GM20431 (cell line): ENCODE measurements around the gene JAM3.

Source experiments
- in situ Hi-C: fragments of 300-500 bp; cut with MseI, MboI; formaldehyde crosslinking; loops from one replicate; pipeline ENCODE4 v1.15.0; 2020; ENCODE audit warnings: low sequenced_read_pairs; ENCODE audit not compliant: unreplicated experiment

JAM3 gene

DNA sequence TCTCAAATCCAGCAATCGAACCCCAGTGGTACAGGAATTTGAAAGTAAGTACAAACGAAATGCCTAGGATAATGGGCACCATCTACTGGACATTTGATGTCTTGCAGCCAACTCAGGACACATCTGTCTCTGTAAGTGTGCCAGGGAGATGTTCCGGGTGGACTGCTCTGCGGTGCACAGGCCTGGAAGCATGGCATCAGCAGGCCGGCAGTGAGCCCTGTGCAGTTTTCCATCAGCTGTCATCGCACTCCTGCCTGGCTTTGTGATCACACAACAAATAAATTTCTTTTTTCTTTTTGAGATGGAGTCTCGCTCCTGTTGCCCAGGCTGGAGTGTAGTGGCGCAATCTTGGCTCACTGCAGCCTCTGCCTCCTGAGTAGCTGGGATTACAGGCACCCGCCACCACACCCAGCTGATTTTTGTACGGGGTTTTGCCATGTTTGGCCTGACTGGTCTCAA is 71.0 kb downstream of the JAM3 start:
- in situ Hi-C loops: no loop called here

DNA sequence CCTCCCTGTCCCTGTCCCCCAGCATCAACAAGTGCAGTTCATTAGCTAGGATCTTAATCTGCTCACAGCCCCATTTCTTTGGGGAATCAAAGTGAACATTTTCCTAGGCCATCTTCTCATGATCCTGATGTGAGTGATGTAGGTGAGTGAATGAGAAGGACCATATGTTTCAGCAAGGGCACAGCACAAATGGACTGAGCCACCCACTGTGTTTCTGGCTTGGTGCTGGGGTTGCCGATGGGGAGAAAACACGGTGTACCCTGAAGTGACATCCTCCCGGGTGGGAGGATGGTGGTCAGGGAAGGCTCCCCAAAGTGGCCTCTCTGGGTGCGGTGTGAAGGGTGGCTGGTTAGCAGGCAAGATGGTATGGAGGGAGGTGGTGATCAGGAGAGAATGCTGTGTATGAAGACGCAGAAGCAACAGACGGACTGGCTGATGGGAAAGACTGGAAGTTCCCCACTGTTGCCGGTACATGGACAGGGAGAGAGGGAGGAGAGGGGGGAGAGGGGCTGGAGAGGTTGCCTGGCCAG is 72.2 kb downstream of the JAM3 start:
- in situ Hi-C loops: no loop called here

DNA sequence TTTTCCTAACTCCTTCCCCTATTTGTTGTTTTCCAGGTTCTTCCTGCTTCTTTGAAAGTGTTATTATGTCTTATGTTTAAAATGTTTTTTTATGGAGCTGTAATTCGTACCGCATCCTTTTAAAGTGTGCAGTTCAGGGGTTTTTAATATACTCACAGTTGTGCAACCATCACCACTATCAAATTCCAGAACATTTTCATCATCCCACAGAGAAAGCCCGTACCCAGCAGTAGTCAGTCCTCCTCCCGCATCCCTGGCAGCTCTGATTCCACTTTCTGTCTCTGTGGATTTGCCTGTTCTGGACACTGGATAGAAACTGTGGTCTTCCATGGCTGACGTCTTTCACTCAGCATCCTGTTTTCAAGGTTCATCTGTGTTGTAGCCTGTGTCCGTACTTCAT is 73.7 kb downstream of the JAM3 start:
- in situ Hi-C loops: no loop called here

DNA sequence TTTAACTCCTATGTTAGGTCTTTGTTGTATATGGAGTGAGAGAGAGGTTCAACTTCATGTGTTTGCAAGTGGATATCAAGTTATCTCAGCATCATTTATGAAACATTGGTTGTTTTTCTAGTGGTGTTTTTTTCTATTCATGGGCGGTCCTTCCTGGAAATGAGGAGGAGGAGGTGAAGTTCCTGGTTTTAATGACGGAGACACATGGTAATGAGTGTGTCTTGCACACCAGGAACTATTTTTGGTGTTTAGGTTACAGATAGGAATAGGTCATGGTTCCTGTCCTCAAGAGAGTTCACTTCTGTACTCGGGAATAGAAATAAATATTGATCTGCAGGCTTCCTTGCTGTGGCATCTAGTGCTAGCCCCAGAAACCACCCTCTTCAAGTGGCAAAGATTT is 74.9 kb downstream of the JAM3 start:
- in situ Hi-C loops: no loop called here

DNA sequence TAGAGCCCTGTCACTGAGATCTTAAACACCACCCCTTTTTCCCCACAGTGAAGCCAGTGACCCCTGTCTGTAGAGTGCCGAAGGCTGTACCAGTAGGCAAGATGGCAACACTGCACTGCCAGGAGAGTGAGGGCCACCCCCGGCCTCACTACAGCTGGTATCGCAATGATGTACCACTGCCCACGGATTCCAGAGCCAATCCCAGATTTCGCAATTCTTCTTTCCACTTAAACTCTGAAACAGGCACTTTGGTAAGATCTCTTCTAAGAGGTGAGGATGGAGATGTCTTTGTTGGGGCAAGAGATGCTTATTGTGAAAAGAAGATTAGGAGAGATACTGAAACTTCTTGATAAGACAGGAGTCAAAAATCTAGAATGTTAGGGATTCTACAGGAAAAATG is 75.9 kb downstream of the JAM3 start:
- in situ Hi-C loops: no loop called here

DNA sequence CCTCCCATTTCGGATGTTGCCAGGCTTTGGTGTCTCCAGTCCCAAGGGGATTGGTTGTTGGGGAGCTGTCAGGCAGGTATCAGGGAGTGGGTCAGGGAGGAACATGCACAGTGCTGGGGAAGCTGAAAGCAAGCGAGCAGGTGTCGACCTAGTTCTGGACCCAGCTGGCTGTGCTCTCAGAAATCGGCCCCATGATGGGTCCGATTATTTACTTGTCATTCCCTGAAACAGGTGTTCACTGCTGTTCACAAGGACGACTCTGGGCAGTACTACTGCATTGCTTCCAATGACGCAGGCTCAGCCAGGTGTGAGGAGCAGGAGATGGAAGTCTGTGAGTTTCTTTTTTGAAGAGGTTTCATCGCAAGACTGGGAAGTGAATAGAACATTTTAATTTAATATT is 76.8 kb downstream of the JAM3 start:
- in situ Hi-C loops: no loop called here

DNA sequence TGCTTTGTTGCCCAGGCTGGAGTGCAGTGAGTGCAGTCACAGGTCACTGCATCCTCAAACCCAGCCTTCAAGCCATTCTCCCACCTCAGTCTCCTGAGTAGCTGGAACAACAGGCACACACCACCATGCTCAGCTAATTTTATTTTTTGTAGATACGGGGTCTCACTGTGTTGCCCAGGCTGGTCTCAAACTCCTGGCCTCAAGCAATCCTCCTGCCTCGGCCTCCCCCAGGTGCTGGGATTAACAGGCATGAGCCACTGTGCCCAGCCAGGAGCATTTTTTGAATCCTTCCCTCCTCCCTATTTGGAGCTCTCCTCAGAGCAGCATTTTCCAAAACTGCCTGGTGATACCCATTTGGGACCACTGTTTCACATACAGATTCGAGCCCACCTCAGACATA is 77.7 kb downstream of the JAM3 start:
- in situ Hi-C loops: no loop called here

DNA sequence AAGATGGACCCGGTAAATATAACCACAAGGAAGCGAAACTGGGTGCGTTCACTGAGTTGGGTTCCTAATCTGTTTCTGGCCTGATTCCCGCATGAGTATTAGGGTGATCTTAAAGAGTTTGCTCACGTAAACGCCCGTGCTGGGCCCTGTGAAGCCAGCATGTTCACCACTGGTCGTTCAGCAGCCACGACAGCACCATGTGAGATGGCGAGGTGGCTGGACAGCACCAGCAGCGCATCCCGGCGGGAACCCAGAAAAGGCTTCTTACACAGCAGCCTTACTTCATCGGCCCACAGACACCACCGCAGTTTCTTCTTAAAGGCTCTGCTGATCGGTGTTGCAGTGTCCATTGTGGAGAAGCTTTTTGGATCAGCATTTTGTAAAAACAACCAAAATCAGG is 80.5 kb downstream of the JAM3 start:
- in situ Hi-C loops: no loop called here

DNA sequence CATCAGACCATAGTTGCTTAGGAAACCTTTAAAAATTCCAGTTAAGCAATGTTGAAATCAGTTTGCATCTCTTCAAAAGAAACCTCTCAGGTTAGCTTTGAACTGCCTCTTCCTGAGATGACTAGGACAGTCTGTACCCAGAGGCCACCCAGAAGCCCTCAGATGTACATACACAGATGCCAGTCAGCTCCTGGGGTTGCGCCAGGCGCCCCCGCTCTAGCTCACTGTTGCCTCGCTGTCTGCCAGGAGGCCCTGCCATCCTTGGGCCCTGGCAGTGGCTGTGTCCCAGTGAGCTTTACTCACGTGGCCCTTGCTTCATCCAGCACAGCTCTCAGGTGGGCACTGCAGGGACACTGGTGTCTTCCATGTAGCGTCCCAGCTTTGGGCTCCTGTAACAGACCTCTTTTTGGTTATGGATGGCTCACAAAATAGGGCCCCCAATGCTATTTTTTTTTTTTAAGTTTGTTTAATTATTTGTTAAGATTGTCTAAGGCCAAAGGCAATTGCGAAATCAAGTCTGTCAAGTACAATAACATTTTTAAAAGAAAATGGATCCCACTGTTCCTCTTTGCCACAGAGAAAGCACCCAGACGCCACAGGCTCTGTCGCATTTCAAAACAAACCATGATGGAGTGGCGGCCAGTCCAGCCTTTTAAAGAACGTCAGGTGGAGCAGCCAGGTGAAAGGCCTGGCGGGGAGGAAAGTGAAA is 81.5 kb downstream of the JAM3 start:
- in situ Hi-C loops: no loop called here

DNA sequence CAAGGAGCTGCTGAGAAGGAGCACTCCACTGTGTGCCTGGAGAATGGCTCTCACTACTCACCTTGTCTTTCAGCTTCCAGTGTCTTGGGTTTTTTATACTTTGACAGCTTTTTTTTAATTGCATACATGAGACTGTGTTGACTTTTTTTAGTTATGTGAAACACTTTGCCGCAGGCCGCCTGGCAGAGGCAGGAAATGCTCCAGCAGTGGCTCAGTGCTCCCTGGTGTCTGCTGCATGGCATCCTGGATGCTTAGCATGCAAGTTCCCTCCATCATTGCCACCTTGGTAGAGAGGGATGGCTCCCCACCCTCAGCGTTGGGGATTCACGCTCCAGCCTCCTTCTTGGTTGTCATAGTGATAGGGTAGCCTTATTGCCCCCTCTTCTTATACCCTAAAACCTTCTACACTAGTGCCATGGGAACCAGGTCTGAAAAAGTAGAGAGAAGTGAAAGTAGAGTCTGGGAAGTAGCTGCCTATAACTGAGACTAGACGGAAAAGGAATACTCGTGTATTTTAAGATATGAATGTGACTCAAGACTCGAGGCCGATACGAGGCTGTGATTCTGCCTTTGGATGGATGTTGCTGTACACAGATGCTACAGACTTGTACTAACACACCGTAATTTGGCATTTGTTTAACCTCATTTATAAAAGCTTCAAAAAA is 82.3 kb downstream of the JAM3 start:
- in situ Hi-C loops: no loop called here

DNA sequence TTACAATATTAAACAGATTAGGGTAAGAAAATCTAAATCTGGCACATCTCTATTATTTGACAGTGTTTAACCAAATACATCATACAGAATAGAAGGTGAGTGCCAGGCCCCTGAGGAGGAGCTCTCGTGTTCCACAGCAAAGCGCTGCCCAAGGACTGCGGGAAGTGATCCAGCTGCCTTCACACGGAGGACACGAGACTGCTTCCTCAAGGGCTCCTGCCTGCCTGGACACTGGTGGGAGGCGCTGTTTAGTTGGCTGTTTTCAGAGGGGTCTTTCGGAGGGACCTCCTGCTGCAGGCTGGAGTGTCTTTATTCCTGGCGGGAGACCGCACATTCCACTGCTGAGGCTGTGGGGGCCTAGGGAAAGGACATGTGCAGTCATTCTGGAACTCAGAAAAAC is 83.8 kb downstream of the JAM3 start:
- in situ Hi-C loops: no loop called here

DNA sequence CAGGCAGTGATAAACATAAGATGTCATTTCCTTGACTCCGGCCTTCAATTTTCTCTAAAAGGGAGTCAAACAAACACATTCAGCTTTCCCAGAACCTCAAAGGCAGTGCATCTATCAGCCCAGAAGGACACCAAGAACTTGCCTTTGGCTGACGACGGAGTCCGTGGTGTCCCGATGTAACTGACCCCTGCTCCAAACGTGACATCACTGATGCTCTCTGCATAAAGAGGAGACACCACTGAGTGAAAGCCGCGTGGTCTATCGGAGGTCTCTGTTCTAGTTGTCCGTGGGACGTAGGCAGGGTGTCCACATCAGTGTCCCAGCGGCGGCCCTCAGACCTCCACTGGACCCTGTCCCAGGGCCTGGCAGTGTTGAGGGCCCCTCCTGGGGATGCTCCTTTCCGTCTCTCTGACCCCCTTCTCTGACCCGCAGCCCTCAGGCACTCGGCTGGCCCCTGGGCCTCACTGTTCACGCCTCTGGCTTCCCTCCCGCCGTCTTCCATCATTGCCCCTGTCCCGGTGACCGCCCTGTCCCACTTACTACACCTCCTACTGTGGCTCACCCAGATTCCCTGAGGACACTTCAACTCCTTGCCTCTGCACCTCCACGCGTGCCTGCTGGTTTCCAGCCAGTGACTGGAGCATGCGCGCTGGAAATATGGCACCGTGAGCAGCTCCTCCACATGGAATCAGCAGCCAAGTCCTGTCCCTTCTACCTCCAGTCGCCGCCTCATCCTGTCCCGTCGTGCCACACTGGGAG is 84.5 kb downstream of the JAM3 start:
- in situ Hi-C loops: no loop called here

DNA sequence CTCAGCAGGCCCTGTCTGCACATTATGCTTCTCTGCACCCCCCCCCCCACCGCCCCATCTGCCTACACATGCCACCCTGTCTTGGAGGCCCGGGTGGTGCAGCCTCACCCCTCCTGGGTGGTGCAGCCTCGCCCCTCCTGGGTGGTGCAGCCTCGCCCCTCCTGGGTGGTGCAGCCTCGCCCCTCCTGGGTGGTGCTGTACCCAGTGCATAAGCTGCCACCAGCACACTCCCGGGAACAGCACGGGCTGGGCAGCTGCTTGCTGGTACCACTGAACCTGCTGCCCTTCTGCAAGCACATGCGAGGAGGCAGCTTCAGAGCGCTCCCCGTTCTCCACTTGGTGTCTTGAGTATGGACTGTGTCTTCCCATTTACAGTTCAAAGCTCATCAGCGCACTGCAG is 85.6 kb downstream of the JAM3 start:
- in situ Hi-C loops: no loop called here

DNA sequence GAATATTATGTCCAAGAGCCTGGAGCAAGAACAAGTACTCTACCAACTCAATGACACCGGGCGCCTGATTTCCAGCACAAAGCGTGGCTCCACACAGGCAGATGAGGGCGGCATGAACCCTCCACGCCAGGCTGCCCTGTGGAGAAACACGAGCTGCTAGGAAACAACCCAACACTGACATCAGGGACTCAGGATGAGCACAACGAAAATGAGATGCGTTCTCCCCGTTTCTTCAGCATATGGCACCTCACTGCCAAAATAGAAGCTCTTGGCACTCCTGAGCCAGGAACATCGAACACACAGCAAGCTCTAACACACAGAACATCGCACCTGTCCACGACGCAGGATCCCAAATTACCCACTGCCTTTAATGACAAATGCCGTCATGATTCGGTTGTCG is 86.6 kb downstream of the JAM3 start:
- in situ Hi-C loops: no loop called here

DNA sequence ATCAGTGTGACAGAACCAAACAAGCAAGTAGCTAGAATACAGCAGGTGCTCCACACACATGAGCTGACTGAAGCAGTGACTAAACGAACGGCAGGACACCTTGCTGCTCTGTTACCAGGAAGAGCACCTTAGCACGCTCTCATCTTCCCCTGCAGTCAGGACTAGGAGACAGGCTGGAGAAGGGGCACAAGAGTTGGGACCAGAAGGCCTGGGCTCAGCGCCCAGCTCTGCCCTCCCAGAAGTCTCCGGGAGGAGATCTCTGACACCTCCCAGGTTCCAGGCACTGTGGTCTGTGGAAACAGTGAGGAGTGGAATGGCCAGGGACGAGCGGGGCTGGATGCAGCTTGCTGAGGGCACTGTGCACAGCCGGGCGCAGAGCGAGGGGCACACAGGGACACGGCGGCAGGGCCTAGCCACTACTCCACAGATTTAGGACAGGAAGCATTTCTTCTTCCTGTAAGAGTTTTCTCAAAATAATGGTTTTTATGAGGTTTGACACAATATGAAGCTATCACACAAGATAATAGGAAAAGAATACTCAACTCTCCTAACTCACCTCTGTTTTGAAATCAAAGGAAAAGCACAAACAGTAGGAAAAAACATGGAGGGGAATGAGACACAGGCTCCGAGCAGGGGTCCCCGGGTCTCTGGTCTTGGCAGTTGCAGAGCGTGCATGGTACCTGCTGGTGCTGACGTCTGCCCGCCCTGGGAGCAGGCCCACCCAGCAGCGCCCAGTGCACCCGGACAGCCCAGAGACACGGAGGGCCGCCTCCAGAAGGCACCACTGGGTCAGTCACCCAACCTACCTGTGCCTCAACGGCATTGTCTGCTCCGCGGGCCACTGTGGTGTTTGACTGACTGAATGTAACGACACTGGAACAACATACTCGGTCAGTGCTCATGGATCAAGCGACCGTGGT is 87.3 kb downstream of the JAM3 start:
- in situ Hi-C loops: no loop called here

DNA sequence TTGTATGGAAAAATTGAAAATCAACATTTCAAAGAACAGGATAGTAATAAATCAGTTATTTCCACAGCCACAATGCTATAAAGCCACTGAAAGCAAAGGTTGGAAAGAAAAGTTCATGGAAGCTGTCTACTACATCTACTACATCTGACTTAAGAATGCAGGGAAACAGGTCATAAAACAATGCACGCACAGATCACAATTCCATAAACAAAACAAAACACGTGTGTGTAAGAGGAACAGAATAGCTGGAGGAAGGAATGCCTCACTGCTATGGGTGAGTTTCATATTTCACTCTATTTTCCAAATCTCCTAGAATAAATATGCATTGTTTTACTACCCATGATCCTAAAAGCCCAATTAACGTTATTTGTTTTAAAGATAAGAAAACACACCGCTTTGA is 88.6 kb downstream of the JAM3 start:
- in situ Hi-C loops: no loop called here

DNA sequence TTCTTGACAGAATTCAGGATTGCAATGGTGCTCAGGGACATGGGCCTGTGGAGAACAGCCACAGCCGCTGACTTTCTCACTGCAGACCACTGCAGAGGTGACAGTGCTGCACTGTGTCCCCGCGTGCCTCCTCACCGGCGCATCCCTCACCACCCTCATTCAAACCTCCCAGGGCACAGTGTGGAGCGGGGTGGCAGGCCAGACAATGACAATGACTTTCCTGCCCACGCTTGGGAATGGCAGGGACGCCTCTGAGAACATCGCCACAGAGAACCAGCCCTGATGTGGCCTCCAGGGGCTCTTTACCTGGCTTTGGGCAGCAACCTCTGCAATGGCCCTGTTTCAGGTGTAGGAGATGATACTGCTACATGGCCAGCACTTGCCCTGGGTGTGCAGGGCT is 89.2 kb downstream of the JAM3 start:
- in situ Hi-C loops: no loop called here

DNA sequence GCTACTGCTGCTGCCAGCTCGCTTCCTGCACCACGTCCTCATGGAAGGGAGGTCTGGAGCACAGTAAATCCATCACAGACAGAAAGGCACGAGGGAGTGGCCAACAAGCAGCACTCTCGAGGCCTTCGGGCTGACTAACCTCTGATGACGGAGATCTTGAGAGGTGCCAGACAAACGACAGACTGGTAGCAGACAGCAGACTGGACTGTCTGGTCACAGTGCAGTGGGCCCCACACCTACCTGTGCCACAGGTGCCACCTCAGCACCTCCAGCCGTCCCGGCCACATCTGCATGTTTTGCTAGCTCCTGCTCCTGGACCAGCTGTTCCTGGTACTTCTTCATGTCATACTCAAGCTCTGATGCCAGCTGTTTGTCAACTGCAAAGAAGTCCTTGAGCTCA is 90.8 kb downstream of the JAM3 start:
- in situ Hi-C loops: no loop called here

DNA sequence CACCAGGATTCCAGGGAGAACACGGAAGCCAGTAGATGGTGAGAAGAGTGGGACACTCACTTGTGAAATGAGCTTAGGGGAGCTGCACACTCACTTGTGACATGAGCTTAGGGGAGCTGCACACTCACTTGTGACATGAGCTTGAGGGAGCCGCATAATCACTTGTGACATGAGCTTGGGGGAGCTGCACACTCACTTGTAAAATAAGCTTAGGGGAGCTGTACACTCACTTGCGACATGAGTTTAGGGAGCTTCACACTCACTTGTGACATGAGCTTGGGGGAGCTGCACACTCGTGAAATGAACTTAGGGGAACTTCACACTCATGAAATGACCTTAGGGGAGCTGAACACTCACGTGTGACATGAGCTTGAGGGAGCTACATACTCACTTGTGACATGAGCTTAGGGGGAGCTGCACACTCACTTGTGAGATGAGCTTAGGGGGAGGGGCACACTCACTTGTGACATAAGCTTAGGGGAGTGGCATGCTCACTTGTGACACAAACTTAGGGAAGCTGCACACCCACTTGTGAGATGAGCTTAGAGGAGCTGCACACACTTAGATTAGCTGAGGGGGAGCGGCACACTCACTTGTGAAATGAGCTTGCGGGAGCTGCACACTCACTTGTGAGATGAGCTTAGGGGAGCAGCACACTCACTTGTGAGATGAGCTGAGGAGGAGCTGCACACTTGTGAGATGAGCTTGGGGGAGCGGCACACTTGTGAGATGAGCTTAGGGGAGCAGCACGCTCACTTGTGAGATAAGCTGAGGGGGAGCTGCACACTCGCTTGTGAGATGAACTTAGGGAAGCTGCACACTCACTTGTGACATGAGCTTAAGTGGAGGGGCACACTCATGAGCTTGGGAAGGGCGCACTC is 95.9 kb downstream of the JAM3 start:
- in situ Hi-C loops: no loop called here
